ENCODE measurements around the gene NXNL1.

Gene NXNL1

GRCh38 chr19:17455308-17456123 lies 5.2 kb downstream of the NXNL1 start:
- DNase-seq: no peak

DNA sequence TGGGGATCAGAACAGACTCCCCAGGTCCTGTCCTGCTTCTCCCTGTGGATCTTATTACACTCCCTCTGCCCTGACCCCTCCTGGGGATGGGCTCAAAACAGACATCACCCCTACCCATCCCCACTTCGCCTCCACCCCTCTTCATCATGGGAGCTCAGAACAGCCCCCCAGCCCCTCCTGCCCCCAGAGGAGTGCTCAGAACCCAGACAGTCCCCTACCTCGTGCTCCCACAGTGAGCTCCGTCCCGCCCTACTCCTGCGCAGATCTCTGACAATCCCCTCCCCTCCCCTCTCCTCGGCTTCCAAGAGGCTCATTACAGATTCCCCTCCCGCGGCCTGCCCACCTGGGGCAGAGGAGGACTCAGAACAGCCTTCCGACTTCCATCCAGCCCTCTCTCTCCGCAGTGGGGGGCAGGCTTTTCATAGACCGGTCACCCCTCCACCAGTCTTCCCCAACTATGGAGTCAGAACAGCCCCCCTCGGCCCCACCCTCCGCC lies 6.1 kb downstream of the NXNL1 start:
- DNase-seq: no peak

GRCh38 chr19:17451820-17452219 lies 8.9 kb downstream of the NXNL1 start:
- no peak for DNase-seq

DNA sequence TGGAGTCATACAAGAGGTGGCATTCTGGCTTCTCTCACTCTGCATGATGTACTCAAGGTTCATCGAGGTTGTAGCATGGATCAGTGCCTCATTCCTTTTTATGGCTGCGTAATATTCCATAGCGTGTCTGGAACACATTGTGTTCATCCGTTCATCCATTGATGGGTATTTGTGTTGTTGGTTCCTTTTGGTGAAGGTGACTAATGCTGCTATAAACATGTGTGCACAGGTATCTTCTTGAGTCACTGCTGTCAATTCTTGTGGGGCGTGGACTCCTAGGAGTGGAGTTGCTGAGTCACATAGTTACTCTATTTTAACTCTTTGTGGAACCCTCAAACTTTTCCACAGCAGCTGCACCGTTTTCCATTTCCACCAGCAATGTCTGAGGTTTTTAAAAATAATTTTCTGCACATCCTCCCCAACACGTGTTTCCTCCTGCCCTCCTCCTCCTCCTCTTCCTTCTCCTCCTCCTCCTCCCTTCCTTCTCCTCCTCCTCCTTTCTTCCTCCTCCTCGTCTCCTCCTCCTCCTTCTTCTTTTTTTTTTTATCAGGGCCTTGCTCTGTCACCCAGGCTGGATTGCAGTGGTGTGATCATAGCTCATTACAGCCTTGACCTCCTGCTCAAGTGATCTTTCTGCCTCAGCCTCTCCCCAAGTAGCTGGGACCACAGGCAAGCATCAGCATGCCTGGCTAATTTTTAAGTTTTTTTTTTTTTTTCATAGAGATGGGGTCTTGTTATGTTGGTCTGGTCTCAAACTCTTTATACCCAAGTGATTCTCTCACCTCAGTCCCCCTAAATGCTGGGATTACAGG lies 10.3 kb downstream of the NXNL1 start:
- peak; percentile 71 for DNase-seq

DNA sequence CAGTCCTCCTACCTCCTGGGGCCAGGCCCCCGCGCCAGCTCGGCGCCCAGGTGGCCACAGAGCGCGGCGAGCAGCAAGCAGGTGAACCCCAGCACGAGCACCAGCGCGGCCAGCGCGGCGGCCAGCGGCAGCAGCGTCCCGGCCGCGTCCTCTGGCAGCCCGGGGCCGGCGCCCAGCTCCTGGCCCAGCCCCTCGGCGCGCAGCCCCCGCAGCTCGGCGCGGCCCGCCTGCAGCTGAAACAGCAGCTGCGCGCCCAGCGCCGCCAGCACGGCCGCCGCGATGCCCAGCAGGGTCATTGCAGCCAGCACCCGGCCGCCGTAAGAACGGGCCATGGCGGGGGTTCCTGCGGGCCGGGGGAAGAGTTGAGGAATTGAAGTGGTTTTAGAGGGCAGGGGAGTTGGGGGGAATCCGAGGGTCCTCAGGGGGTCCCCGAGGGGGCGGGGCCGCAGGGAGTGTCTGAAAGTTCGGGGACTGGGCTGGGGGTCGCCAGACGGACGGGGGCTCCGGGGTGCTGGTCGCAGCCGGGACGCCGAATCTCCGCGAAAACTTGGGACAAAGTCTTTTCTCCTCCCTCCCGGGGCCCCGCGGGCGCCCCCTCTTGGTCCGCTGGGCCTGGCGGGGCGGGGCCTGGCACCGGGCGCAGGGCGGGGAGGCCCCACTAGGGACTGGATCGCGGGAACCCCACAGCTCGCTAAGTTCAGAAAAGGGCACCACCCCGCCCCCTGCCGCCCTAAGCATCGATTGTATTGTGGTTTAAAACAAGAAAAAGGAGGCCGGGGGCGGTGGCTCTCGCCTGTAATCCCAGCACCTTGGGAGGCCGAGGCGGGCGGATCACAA lies 12.4 kb downstream of the NXNL1 start, which contains the start of gene TMEM221:
Gene TMEM221, minus strand, starts transcription at position 538 of the 837 bp plus-strand sequence. Its CDS starts 206 bp downstream, at position 332.
- peak; percentile 72 for DNase-seq

- no peak for DNase-seq
Measured at GRCh38 chr19:17447704-17448130, 13.0 kb downstream of the NXNL1 start.

GRCh38 chr19:17445526-17446165 lies 15.1 kb downstream of the NXNL1 start:
- DNase-seq: no peak

DNA sequence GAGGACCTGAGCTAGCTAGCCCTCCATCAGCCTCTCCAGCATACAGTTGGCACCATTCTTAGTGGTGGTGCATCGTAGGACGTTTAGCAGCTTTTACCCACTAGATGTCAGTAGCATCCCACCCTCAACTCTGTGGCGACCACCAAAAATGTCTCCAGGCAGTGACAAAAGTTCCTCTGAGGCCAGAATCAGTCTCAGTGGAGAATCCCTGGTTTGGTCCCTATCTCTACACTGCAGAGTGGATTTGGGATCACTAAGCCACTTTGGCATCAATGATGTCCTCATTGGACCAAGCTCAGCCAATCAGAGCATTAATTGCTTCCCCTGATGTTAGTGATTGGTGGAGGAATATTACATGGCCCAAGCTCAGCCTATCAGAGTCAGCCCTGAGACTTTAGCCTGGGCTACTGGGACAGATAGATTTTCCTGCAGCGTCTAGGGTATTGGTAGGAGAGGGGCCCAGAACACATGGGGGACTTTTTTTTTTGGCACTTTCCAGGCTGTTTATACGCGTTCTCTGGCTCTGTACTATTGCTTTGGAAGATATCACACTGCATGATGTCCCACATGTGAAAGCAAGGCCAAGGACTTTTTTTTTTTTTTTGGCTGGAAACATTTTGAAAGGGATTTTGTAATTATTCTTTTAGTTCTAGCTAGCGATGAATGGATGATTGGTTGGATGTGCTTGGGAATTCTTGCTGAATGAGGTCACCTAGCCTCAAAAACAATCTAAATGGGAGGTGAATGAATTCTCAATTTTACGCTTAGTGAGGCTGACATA lies 19.3 kb downstream of the NXNL1 start:
- DNase-seq: peak; percentile 42

DNA sequence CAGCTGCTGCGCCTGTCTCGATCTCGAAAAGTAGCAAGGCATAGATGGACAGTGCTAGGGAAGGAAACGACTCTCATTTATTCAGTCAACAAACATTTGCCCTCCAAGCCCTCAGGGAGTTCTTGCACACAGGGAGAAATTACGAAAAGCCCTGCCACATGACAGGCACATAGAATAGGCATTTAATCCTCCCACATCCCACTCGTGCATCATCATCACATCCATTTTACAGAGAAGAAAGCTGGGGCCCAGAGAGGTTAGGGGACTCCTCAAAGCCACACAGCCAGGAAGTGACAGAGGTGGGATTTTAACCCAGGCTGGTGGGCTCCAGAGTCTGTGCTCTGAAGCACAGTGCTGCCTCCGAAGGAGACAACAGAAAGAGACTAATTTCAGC lies 23.9 kb downstream of the NXNL1 start:
- DNase-seq: no peak

- DNase-seq: no peak
Measured at GRCh38 chr19:17436094-17436873, 24.4 kb downstream of the NXNL1 start.

DNA sequence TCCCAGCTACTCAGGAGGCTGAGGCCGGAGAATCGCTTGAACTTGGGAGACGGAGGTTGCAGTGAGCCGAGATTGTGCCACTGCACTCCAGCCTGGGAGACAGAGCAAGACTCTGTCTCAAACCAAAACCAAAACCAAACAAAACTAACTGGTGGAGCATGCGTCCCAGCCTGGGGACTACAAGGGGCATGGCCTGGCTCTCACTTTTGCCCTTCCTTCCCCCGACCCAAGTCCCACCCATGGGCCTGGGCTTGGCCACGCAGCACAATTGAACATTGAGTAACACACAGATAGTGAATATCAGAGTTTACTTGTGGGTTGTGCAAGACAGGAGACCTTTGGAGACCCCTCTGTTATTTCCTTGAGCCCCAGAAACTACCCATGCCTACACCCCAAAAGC lies 25.5 kb downstream of the NXNL1 start:
- no peak for DNase-seq

- no peak for DNase-seq
Measured at GRCh38 chr19:17431417-17431816, 29.3 kb downstream of the NXNL1 start.

DNA sequence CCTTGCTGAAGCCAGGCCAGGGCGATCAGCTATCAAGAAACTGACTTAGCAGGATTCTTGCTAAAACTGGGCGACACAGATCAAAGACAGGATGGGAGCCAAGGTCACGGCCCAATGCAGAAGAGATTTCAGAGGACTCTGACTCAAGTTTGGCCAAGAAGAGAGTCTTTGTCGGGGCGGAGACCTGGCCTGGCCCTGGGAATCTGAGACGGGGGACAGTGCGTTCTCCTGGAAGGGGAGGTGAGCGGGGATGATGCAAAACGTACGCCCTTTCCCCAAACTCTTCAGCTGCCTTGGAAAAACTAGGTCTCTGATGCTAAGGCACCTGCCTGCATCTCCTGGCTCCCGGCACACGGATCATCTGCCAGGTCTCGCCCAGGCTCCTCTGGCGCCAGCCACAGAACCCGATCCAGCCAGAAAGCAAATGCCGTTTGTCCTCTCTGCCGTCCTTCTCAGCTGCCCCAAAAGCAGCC lies 31.0 kb downstream of the NXNL1 start:
- DNase-seq: no peak

DNA sequence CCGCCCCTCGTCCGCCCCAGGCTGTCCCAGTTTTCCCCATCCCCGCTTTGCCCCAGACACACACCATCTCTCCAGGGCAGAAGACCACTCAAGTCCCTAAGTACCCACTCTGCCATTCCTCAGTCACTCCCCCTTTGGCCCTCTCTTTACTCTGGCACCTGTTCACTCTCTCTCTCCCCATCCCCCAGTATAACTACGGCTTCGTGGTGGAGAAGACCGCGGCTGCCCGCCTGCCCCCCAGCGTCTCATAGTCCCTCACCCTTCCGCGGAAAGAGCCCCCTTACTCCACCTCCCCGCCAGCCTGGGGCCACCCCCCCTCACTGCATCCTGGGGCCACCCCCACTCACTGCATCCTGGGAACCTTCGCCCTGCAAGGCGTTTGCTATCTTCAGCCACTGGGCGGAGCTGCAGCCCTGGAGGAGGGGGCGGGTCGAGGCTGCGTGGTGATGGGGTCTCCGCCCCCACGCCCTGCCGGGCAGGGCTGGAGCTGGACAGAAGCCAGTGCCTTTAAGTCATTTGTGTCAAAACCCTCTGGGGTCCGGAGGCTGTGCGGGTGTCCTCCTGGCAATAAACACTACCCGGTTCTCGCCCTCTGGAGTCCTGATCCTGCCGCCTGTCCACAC lies 35.9 kb downstream of the NXNL1 start:
- no peak for DNase-seq

GRCh38 chr19:17423429-17424208 lies 37.1 kb downstream of the NXNL1 start:
- no peak for DNase-seq

GRCh38 chr19:17421942-17422341 lies 38.8 kb downstream of the NXNL1 start:
- DNase-seq: no peak

DNA sequence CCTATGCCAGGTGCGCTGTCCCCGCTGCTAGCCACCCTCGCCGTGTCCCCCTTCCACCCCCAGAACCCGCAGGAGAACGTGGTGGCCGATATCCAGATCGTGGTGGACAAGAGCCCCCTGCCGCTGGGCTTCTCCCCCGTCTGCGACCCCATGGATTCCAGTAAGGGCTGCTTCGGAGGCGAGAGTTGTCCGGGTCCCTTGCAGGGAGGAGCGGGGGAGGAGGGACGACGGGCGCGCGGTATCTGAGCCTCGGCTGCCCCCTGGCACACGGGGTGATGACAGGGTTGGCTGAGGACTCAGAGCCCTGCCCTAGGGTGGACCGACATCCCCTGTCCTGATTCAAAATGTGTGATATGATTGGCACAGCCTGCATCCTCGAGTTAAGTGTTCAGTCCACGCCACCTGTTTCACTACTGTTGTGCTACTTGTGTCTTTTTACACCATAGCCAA lies 40.2 kb downstream of the NXNL1 start:
- DNase-seq: no peak

GRCh38 chr19:17419621-17420474 lies 40.9 kb downstream of the NXNL1 start, which contains the start of gene MVB12A:
MVB12A (plus strand) TSS chr19:17420047; CDS start chr19:17420136, 89 bp downstream.
- peak; percentile 98 for DNase-seq
